IPS-11a (cell line): Measurements from ENCODE around the gene ASCC1.

Experiments
- H3K4me3 ChIP-seq: one replicate; pipeline ENCODE4 v1.5.1; 2013; ENCODE audit warnings: low read depth, low read length, control low read depth

ASCC1 gene

DNA sequence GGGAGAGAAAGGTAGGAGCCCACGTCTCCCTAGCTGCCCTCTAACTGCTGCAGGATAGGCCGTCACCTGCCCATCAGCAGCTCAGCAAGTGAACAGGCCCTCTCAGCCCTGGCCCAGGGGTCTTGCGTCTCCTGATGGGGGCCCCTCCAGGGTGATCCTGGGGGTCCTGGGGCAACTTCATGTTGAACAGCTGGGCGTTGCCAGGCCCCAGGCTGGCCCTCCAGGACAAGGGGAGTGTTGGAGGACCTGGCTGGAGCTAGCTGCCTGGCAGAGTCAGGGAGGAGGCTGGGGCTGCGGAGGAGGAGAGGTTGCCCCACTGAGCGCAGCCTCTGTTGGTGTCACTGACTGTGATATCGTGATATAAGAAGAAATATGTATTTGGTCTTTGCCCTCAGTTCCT, 162.4 kb downstream of the ASCC1 start:
- no peak overlapping the region for H3K4me3 ChIP-seq

DNA sequence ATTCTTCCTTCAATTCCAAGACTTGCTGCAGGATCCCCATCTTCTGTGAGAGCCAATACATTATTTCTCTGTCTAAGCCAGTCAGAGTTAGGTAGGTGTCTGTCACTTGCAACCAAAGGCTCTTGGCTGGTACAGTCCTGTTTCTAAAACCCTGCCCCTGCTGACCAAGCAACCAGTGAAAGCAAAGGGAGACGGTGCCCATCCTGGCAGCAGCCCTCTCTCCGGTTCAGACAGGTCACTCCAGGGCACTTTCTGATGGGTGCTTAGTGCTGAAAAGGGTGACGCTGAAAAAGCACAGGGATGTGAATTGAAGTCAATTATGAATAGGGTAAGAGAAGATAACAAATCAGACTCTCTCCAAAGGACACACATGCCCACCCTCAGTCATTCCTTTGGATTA, 165.2 kb downstream of the ASCC1 start:
- no peak overlapping the region for H3K4me3 ChIP-seq

GRCh38 chr10:72049969-72050781, 165.9 kb downstream of the ASCC1 start:
- H3K4me3 ChIP-seq = no peak overlapping the region

- H3K4me3 ChIP-seq = no peak overlapping the region
Observed at GRCh38 chr10:72049472-72049871, 166.6 kb downstream of the ASCC1 start.

- no peak overlapping the region for H3K4me3 ChIP-seq
Observed at GRCh38 chr10:72048450-72049124, 167.5 kb downstream of the ASCC1 start.
